ENCODE measurements around the gene LHFPL2.

DNA sequence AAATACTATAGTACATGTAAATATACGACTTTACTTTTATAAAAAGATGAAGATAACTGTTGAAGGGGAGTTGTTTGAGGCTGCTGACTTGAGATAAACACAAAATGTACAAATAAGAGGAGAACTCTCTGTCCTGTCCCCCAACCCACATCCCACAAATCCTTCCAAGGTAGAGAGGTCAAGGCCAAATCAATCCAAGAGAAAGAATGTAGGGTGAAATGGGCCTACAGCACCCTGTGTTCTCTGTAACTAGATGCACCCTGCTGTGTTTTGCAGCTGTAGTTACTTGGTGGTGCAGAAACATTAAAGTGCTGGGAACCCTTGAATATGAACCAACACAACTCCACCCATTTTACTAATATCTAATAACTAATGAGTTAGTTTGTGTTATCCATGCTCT lies 2.0 kb upstream of the LHFPL2 start:
- TF ChIP-seq SIN3A (IDR thresholded peaks at IDR 0.05; ENCODE audit: borderline replicate concordance, low read depth, low read length) (no peak), TEAD4 (IDR thresholded peaks at IDR 0.05; ENCODE audit: borderline replicate concordance, insufficient read depth) (no peak), POLR2AphosphoS5 (IDR thresholded peaks at IDR 0.05; ENCODE audit: low read depth, low read length) (no peak)
- TF ChIP-seq, protein P1, sequence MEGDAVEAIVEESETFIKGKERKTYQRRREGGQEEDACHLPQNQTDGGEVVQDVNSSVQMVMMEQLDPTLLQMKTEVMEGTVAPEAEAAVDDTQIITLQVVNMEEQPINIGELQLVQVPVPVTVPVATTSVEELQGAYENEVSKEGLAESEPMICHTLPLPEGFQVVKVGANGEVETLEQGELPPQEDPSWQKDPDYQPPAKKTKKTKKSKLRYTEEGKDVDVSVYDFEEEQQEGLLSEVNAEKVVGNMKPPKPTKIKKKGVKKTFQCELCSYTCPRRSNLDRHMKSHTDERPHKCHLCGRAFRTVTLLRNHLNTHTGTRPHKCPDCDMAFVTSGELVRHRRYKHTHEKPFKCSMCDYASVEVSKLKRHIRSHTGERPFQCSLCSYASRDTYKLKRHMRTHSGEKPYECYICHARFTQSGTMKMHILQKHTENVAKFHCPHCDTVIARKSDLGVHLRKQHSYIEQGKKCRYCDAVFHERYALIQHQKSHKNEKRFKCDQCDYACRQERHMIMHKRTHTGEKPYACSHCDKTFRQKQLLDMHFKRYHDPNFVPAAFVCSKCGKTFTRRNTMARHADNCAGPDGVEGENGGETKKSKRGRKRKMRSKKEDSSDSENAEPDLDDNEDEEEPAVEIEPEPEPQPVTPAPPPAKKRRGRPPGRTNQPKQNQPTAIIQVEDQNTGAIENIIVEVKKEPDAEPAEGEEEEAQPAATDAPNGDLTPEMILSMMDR (IDR thresholded peaks at IDR 0.05): no peak
- TF ChIP-seq, protein P2, sequence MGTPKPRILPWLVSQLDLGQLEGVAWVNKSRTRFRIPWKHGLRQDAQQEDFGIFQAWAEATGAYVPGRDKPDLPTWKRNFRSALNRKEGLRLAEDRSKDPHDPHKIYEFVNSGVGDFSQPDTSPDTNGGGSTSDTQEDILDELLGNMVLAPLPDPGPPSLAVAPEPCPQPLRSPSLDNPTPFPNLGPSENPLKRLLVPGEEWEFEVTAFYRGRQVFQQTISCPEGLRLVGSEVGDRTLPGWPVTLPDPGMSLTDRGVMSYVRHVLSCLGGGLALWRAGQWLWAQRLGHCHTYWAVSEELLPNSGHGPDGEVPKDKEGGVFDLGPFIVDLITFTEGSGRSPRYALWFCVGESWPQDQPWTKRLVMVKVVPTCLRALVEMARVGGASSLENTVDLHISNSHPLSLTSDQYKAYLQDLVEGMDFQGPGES (IDR thresholded peaks at IDR 0.05; ENCODE audit: low read depth, low read length): no peak
